Liver (tissue), 9 donors: ENCODE results near the gene CST4. TPM values are rescaled to one million over a fixed set of nuclear protein-coding genes. Genes with fewer than 3 reads are reported as not detected.
"Not testable (repeated sequence)": the region's sequence is repeated elsewhere in the genome, so short reads cannot be mapped to it uniquely, and the experiment has no call there.

Experiments used
- DNase-seq: peaks from one replicate; pipeline ENCODE4 v3.0.0-alpha.2; 2017; ENCODE audit warnings: low spot score
- H3K27ac ChIP-seq, 2 donors: one replicate each; pipeline ENCODE4 v1.7.0; 2013; ENCODE audit warnings: inconsistent platforms in 2 of 2, low read length in 2 of 2, control low read depth in 1 of 2, low read depth in 1 of 2, mild to moderate bottlenecking in 1 of 2
- H3K27me3 ChIP-seq, 4 donors: one replicate each; pipeline versions ENCODE4 v1.6.1 to v1.7.0; 2013; ENCODE audit warnings: low read length in 3 of 4, inconsistent platforms in 1 of 4, mild to moderate bottlenecking in 1 of 4, moderate library complexity in 1 of 4; ENCODE audit not compliant: control insufficient read depth in 4 of 4, insufficient read depth in 4 of 4
- H3K36me3 ChIP-seq, 4 donors: one replicate each; pipeline versions ENCODE4 v1.6.1 to v1.7.0; 2013; ENCODE audit warnings: low read length in 3 of 4, mild to moderate bottlenecking in 3 of 4, low read depth in 1 of 4, moderate library complexity in 1 of 4; ENCODE audit not compliant: control insufficient read depth in 4 of 4, insufficient read depth in 3 of 4
- H3K4me1 ChIP-seq, 4 donors: one replicate each; pipeline versions ENCODE4 v1.6.1 to v1.7.0; 2013; ENCODE audit warnings: low read length in 3 of 4, mild to moderate bottlenecking in 3 of 4, moderate library complexity in 1 of 4; ENCODE audit not compliant: control insufficient read depth in 4 of 4, insufficient read depth in 4 of 4
- H3K4me3 ChIP-seq, 3 donors: one replicate each; pipeline versions ENCODE4 v1.6.1 to v1.7.0; 2013; ENCODE audit warnings: low read length in 3 of 3, control low read depth in 1 of 3, low read depth in 1 of 3, mild to moderate bottlenecking in 1 of 3
- H3K9ac ChIP-seq, 2 donors: one replicate each; pipeline ENCODE4 v1.7.0; 2013; ENCODE audit warnings: low read length in 2 of 2, mild to moderate bottlenecking in 2 of 2, moderate library complexity in 2 of 2, control low read depth in 1 of 2, low read depth in 1 of 2
- H3K9me3 ChIP-seq, 4 donors: one replicate each; pipeline versions ENCODE4 v1.6.1 to v1.7.0; 2013; ENCODE audit warnings: low read length in 3 of 4; ENCODE audit not compliant: control insufficient read depth in 4 of 4
- FOXA1 ChIP-seq: IDR thresholded peaks from 2 replicates; pipeline ENCODE4 v1.6.1; 2016; ENCODE audit warnings: antibody characterized with exemption
- FOXA2 ChIP-seq: IDR thresholded peaks from 2 replicates; pipeline ENCODE4 v1.6.1; 2016; ENCODE audit warnings: antibody characterized with exemption
- HNF4G ChIP-seq: IDR thresholded peaks from 2 replicates; pipeline ENCODE4 v1.6.1; 2016; ENCODE audit warnings: antibody characterized with exemption
- RXRA ChIP-seq, 2 donors: IDR thresholded peaks; 2 replicates each; pipeline ENCODE4 v1.6.1; 2017 to 2018; ENCODE audit warnings: antibody characterized with exemption in 2 of 2, mild to moderate bottlenecking in 1 of 2
- TAF1 ChIP-seq: conservative IDR thresholded peaks from 2 replicates; pipeline ENCODE4 v1.6.1; 2016; ENCODE audit warnings: antibody characterized with exemption, mild to moderate bottlenecking
- WGBS: extraction: QIAGEN DNeasy Blood & Tissue Kit; methylation state at CpG from one replicate; pipeline ENCODE4 v1.1.7; 2013; 5-methylcytosine and 5-hydroxymethylcytosine counted together
- polyA plus RNA-seq, 2 donors: library from polyadenylated mRNA; stranded (reverse) in 1 of 2; unstranded in 1 of 2; fragments of 200-250 nt in 1 of 2; fragments of >200 nt in 1 of 2; fragmentation: Nextera tagmentation in 1 of 2; extraction: Ambion mirVana in 1 of 2; gene quantifications; one replicate each; pipeline versions ENCODE4 v1.2.1 to v1.2.3, GENCODE V29; 2013 to 2015
- total RNA-seq, 2 donors: library from RNA; depleted of rRNA; stranded (reverse); fragments of >200 nt; gene quantifications; one replicate each; pipeline ENCODE4 v1.2.3, GENCODE V29; 2014
- donor health status: healthy.
- donor health status: healthy.
- donor health status: healthy.
- donor health status: healthy.
- donor health status: healthy.

Gene CST4
- total RNA-seq (not detected), polyA plus RNA-seq (not detected)

- H3K27me3 ChIP-seq, DNase-seq, H3K9me3 ChIP-seq, H3K4me1 ChIP-seq, H3K9ac ChIP-seq, H3K4me3 ChIP-seq, H3K36me3 ChIP-seq, H3K27ac ChIP-seq: not testable (repeated sequence)
- WGBS, result 87% methylated on average over 12 of the region's 12 CpGs
These were observed at the start of gene CST4 for GRCh38 chr20:23688684-23689398. Gene CST4 (minus strand): TSS chr20:23689038. CDS start chr20:23688969, 69 bp downstream.

DNA sequence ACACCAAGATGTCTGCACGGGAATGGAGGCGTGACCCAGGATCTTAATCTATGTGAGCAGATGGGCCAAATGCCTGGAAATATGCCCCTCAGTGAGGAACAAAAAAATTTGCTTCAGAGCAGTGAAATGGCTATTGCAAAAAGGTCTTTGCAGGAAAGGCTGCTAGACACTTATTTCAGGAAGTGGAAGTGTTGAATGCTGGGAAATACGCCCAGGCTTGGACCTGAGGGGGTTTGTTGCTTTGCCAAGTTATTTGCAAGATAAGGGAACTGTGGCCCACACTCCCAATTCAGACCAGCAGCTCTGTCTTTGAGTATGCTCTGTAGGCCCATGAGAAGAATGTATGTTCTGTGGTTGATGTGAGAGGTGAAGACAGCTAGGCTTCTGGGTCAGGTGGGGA, 46.6 kb upstream of the CST4 start:
- not testable (repeated sequence) for H3K27me3 ChIP-seq, H3K4me3 ChIP-seq, H3K9ac ChIP-seq, H3K36me3 ChIP-seq, H3K4me1 ChIP-seq, H3K27ac ChIP-seq, H3K9me3 ChIP-seq, DNase-seq
- WGBS, result 62% methylated on average over 3 of the region's 3 CpGs

DNA sequence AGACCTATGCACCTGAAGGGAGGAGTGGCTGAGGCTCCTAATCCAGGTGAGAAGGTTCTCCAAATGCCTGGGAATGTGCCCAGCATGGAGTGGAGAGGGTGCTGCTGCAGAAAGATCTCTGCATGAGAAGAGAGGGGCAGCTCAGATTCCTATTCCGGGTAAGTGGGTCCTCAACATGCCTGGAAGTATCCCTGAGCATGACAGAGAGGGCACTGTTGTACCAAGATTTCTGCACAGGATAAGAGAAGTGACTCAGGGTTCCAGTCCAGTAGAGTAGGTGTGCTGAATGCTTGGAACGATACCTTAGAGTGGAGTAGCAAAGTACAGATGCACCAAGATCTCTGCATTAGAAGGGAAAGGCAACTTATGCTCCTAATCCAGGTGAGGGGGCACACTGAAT, 46.1 kb upstream of the CST4 start:
- H3K27me3 ChIP-seq, H3K27ac ChIP-seq, H3K4me3 ChIP-seq, H3K4me1 ChIP-seq, H3K9ac ChIP-seq, H3K36me3 ChIP-seq, H3K9me3 ChIP-seq, DNase-seq: not testable (repeated sequence)
- WGBS, result 75% methylated on average over 2 of the region's 2 CpGs

- H3K4me1 ChIP-seq, H3K27me3 ChIP-seq, H3K4me3 ChIP-seq, H3K9me3 ChIP-seq, DNase-seq, H3K27ac ChIP-seq, H3K9ac ChIP-seq, H3K36me3 ChIP-seq: not testable (repeated sequence)
- 83% methylated on average over 1 of the region's 1 CpG for WGBS
These were observed 45.6 kb upstream of the CST4 start for GRCh38 chr20:23734440-23734839.

GRCh38 chr20:23727016-23727415, 38.2 kb upstream of the CST4 start:
- no peak overlapping the region for H3K4me3 ChIP-seq
- H3K4me1 ChIP-seq, result no peaks in the 10 kb centered on the region
- 80% methylated on average over 3 of the region's 3 CpGs for WGBS
- DNase-seq, result no peak
- no peaks in the 10 kb centered on the region for H3K9me3 ChIP-seq
- no peak for TF ChIP-seq RXRA (IDR thresholded peaks at IDR 0.05)
- no peaks in the 10 kb centered on the region for H3K27me3 ChIP-seq
- H3K36me3 ChIP-seq, result no peaks in the 10 kb centered on the region
- H3K27ac ChIP-seq, result no peak overlapping the region
- H3K9ac ChIP-seq, result no peak overlapping the region

DNA sequence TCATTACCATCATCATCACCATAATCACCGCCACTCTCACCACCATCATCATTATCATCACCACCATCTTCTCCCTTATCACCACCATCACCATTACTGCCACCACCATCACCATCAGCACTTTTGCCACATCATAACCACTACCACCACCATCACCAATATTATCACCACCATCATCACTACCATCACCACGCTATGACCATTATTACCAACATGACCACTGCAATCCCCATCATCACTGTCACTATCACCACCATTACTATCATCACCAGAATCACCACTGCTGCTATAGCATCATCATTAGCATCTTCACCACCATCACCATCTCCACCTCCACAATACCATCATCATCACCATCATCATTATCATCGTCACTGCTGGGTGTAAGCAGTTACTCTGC, 36.3 kb upstream of the CST4 start:
- Histone ChIP-seq H3K9ac (no peak overlapping the region), H3K4me1 (no peaks in the 10 kb centered on the region), H3K27ac (no peak overlapping the region), H3K36me3 (no peaks in the 10 kb centered on the region), H3K9me3 (no peaks in the 10 kb centered on the region), H3K27me3 (peaks cover 0 to 4% (median 0%) of the 10 kb centered on the region in 4 donors), H3K4me3 (no peak overlapping the region)
- no peak for TF ChIP-seq FOXA2
- no peak for TF ChIP-seq TAF1
- no peak for TF ChIP-seq FOXA1
- TF ChIP-seq HNF4G, result no peak
- no peak for DNase-seq
- WGBS, result 90% methylated on average over 3 of the region's 3 CpGs
